GM21786 (cell line): ENCODE data around the gene PGP.

Source experiments
- ATAC-seq: cut with Tn5 transposase; IDR thresholded peaks from one replicate; pipeline ENCODE4 v1.9.1; 2021; ENCODE audit not compliant: unreplicated experiment

The PGP gene

DNA sequence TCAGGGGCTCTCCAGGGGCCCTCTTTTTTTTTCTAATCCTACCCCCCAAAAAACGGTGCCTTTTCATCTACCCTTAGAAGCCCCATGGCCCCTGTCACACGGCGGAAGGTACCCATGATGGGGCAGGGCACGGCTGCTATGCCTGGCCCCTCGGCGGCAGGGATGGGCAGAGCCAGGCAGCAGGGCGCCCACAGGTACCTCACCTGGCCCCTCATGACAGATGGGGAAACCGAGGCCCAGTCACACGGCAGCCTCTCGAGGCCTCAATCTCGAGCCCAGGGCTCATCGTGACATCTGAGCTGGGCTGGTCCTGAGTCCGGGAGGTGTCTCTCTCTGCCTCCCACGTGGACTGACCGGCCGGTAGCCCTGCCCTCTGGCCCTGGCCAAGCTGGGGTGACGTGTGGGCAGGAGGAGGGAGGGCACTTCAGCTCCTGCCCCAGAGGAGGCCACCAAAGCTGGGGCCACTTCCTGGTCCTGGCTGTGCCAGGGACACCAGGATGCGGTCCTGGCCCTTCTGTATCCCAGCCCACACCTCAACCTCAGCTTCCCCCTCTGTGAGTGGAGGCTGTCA, 47.5 kb downstream of the PGP start:
- ATAC-seq, result no peak

GRCh38 chr16:2166263-2167067, 48.2 kb downstream of the PGP start:
- no peak for ATAC-seq

- ATAC-seq, result no peak
These were observed 48.8 kb downstream of the PGP start for GRCh38 chr16:2165861-2166260.

DNA sequence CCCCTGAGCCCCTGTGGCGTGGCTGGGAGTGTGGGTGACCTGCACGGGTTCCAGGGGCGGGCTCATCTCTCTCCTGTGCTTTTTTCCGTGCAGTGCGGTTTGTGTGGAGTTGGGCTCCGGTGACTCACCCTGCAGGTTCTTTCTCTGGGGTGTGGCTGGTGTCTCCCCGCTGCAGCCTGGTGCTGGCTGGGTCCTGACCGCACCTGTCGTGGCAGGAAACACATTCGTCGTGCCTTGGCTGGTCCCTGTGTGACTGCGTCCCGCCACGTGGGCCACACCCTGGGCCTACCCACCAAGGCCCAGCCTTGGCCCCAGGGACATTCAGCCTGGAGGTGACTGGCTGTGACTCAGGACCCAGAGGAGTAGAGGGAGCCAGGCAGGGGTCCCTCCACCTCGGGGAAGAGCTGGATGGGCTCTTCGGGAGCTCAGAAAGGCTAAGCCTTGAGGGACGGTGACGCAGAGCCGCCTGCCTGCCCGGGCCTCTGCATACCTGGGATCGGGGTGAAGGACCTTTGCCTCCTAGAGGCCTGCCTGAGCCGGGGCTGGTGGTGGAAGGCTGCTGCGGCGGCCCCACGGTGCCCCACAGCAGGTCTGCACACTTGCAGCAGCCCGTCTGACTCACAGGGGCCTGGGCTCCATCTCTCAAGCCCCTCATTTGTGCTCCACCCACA, 51.3 kb downstream of the PGP start:
- no peak for ATAC-seq

- ATAC-seq, result no peak
These were observed 51.9 kb downstream of the PGP start for GRCh38 chr16:2162676-2163118.

DNA sequence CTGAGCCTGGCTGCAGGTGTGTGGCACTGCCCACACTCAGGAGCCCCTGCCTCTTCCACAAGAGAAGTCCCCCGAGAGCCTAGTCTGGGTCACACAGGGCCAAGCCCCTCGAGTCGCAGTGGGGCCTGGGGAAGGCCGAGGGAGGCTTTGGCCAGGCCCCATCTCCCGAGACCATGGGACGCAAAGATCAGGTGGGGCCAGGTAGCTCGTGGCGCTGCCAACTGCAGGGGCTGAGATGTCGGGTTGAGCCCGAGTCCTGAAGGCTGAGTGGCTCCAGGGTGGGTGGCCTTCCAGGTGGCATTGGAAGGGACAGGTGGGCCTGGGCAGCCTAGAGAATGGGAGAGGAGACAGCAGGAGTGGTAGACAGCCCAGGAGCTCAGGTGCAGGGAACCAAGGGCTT, 52.7 kb downstream of the PGP start:
- no peak for ATAC-seq
